Colonic mucosa (tissue), 4 donors: ENCODE results near the gene ELL. TPM values are rescaled to one million over a fixed set of nuclear protein-coding genes. Genes with fewer than 3 reads are reported as not detected.

Experiments
- DNase-seq: peaks from one replicate; pipeline ENCODE4 v3.0.0-alpha.2; 2020
- H3K27ac ChIP-seq: fragments of 200-600 bp; one replicate; pipeline ENCODE4 v1.8.0; 2021
- H3K27me3 ChIP-seq: fragments of 200-600 bp; one replicate; pipeline ENCODE4 v1.8.0; 2021
- H3K36me3 ChIP-seq: fragments of 200-600 bp; one replicate; pipeline ENCODE4 v1.8.0; 2021
- H3K4me1 ChIP-seq: fragments of 200-600 bp; one replicate; pipeline ENCODE4 v1.8.0; 2021; ENCODE audit warnings: mild to moderate bottlenecking
- H3K4me3 ChIP-seq: fragments of 200-600 bp; one replicate; pipeline ENCODE4 v1.8.0; 2021
- H3K9ac ChIP-seq, 2 donors: one replicate each; pipeline ENCODE4 v1.7.0; 2013; ENCODE audit warnings: control low read depth in 2 of 2, low read depth in 2 of 2, low read length in 2 of 2
- H3K9me3 ChIP-seq: fragments of 200-600 bp; one replicate; pipeline ENCODE4 v1.8.0; 2021
- intact Hi-C: fragments of 100-400 bp; cut with DNase I; formaldehyde crosslinking; loops from one replicate; pipeline ENCODE4 v1.14.1; 2022
- total RNA-seq, 2 donors: library from RNA; stranded (reverse); fragmentation: NEBNext Ultra II Directional in 1 of 2; extraction: Animal tissue kit (Norgen Biotek cat#: 25700) in 1 of 2; gene quantifications; one replicate each; pipeline ENCODE4 v1.2.1, GENCODE V29; 2021
- TF ChIP-seq, protein P1 (sequence below): fragments of 200-600 bp; IDR thresholded peaks from one replicate; pipeline ENCODE4 v1.8.0; 2022; ENCODE audit warnings: antibody characterized with exemption, mild to moderate bottlenecking
- donor health status: healthy.
- donor health status: DM: no; HTN: no; CAD: no.
- donor health status: DM: no; HTN: no; CAD: no.

The ELL gene
- total RNA-seq, 2 donors from 2014 or later, result 16.3 to 18.6 TPM

DNA sequence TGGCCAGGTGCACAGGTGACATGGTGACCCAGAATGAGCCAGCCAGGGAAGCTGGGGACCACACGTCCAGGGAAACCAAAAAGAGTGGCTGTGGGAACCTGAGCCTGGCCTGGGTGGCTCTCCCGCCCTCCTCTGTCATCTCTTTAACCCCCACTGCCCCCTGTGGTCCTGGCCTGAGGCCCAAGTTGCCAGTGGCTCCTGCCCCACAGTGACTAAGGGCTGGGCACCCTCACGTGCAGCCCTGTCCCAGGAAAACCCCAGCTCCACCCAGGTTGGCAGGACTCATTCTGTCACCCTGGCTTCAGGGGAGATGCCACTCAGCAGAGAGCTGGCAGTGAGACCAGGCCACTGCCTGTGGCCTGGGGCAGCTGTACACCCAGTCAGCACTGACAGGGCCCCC lies 53.4 kb downstream of the ELL start:
- H3K4me3 ChIP-seq, result no peak overlapping the region
- DNase-seq, result no peak
- peaks cover 19% of the 10 kb centered on the region for H3K4me1 ChIP-seq
- H3K9ac ChIP-seq, result no peak overlapping the region
- no peaks in the 10 kb centered on the region for H3K9me3 ChIP-seq
- no peak overlapping the region for H3K27ac ChIP-seq
- H3K27me3 ChIP-seq, result no peaks in the 10 kb centered on the region
- TF ChIP-seq, protein P1, sequence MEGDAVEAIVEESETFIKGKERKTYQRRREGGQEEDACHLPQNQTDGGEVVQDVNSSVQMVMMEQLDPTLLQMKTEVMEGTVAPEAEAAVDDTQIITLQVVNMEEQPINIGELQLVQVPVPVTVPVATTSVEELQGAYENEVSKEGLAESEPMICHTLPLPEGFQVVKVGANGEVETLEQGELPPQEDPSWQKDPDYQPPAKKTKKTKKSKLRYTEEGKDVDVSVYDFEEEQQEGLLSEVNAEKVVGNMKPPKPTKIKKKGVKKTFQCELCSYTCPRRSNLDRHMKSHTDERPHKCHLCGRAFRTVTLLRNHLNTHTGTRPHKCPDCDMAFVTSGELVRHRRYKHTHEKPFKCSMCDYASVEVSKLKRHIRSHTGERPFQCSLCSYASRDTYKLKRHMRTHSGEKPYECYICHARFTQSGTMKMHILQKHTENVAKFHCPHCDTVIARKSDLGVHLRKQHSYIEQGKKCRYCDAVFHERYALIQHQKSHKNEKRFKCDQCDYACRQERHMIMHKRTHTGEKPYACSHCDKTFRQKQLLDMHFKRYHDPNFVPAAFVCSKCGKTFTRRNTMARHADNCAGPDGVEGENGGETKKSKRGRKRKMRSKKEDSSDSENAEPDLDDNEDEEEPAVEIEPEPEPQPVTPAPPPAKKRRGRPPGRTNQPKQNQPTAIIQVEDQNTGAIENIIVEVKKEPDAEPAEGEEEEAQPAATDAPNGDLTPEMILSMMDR, result no peak
- intact Hi-C loops, result loop anchor here (10.0 kb wide), 1 partner anchor 196 kb away; no protein-coding TSS in a partner anchor
- no peaks in the 10 kb centered on the region for H3K36me3 ChIP-seq

DNA sequence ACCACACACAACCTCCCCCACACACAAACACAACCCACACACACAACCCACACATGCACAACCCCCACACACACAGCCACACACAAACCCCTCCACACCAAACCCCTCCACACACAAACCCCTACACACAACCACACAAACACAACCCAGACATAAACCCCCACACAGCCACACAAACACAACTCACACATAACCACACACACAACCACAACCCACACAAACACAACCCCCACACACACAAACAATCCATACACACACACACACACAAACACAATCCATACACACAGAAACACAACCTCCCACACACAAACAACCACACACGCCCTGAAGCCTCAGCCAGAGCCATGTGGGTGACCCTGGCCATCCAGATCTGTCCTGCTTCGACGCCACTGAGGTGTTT lies 53.9 kb downstream of the ELL start:
- Histone ChIP-seq H3K9ac (no peak overlapping the region), H3K27ac (no peak overlapping the region), H3K27me3 (no peaks in the 10 kb centered on the region), H3K4me3 (no peak overlapping the region), H3K36me3 (no peaks in the 10 kb centered on the region), H3K4me1 (peaks cover 19% of the 10 kb centered on the region), H3K9me3 (no peaks in the 10 kb centered on the region)
- TF ChIP-seq, protein P1, result no peak
- DNase-seq, result no peak
- intact Hi-C loops, result loop anchor here (10.0 kb wide), 1 partner anchor 197 kb away; no protein-coding TSS in a partner anchor

DNA sequence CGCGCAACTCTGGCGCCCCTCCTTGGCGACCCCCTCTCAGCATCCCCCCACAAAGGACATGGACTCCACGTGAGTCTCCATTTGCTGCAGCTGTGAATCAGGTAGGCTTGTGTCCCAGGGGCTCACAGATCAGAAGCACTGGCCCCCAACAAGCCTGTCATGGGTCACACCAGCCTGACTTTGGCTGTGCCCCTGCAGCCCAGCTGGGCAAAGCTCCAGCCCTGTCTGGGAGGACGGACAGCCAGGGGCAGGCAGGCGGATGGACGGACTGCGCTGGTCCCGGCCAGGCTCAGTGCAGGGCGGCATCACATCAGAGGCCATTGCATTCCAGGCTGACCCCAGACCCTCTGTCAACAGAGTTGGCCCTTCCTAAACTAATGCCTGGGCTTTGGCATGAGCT lies 55.5 kb downstream of the ELL start:
- TF ChIP-seq, protein P1, result no peak
- H3K36me3 ChIP-seq, result peaks cover 2% of the 10 kb centered on the region
- peak overlapping the region; percentile 47 for H3K27ac ChIP-seq
- no peak overlapping the region for H3K4me3 ChIP-seq
- intact Hi-C loops, result loop anchor here (10.0 kb wide), 1 partner anchor 198 kb away; no protein-coding TSS in a partner anchor
- no peak overlapping the region for H3K9ac ChIP-seq
- no peaks in the 10 kb centered on the region for H3K9me3 ChIP-seq
- no peak for DNase-seq
- no peaks in the 10 kb centered on the region for H3K27me3 ChIP-seq
- H3K4me1 ChIP-seq, result peaks cover 19% of the 10 kb centered on the region

DNA sequence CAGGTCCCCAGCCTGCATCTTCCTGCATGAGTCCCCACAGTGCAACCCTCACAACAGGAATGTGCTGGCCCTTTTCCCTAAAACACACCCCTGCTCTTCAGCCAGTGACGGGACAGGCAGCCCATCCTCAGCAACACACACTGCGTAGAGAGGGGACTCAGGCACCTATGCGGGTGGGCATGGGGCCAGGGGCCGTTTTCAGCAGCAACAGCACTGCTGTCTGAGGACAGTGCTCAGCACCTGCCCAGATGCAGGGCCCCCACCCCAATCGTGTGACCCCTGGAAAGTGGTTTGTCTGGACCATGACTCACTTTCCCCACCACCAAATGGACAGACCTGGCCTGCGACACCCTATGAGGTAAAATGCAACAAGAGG lies 55.9 kb downstream of the ELL start:
- Histone ChIP-seq H3K36me3 (peaks cover 6% of the 10 kb centered on the region), H3K4me3 (no peak overlapping the region), H3K27me3 (no peaks in the 10 kb centered on the region), H3K9me3 (no peaks in the 10 kb centered on the region), H3K27ac (no peak overlapping the region), H3K9ac (no peak overlapping the region), H3K4me1 (peaks cover 20% of the 10 kb centered on the region)
- intact Hi-C loops, result loop anchor here (10.0 kb wide), 1 partner anchor 199 kb away; no protein-coding TSS in a partner anchor
- DNase-seq, result no peak
- TF ChIP-seq, protein P1, result no peak

- H3K36me3 ChIP-seq, result peaks cover 12% of the 10 kb centered on the region
- H3K9ac ChIP-seq, result peak overlapping the region in 1 of 2 donors; percentile 43
- intact Hi-C loops, result loop anchor here (10.0 kb wide), 1 partner anchor 199 kb away; no protein-coding TSS in a partner anchor
- peak overlapping the region; percentile 64 for H3K27ac ChIP-seq
- H3K4me1 ChIP-seq, result peaks cover 25% of the 10 kb centered on the region
- no peaks in the 10 kb centered on the region for H3K9me3 ChIP-seq
- no peak for DNase-seq
- no peak overlapping the region for H3K4me3 ChIP-seq
- no peaks in the 10 kb centered on the region for H3K27me3 ChIP-seq
- TF ChIP-seq, protein P1, result no peak
Measured at GRCh38 chr19:18465214-18465963, 56.5 kb downstream of the ELL start.
